HG02610 (cell line): Measurements from ENCODE around the gene ATG16L1.

Experiments
- ATAC-seq: cut with Tn5 transposase; IDR thresholded peaks from one replicate; pipeline ENCODE4 v1.9.1; 2021; ENCODE audit warnings: mild to moderate bottlenecking, moderate library complexity; ENCODE audit not compliant: unreplicated experiment

ATG16L1 gene

DNA sequence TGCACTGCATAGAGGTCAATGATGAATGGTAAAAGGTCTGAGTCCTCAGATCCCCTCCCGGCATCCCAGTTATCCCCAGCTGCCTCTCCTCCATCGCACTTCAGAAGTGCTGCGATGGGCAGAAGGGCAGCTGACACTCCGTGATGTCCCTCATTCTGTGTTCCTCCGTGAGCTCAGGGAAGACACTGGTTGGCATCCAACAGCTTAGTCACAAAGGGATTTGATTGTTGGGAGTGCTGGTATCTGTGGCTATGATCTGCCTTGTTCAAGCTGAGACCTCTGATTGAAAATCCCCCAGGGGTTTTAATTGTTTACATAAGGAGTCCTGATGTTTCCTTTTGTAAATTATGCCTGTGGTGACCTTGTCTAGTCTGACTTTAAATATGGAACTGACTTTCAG lies 37.2 kb downstream of the ATG16L1 start:
- ATAC-seq = no peak

DNA sequence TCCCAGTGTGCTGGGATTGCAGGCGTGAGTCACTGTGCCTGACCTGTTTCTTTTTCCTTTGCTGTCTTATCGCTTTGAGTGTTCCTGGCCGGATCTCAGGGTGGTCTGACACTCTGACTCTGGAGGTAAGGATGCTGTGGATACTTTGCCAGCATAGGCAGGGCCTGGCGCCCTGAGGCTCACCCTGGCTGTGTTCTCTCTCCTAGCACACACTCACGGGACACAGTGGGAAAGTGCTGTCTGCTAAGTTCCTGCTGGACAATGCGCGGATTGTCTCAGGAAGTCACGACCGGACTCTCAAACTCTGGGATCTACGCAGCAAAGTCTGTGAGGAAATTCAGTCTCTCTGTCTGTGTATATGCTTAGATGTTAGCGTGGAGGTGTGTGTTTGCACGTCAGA lies 38.2 kb downstream of the ATG16L1 start:
- ATAC-seq = no peak

- no peak for ATAC-seq
Measured at GRCh38 chr2:233290051-233290845, 38.8 kb downstream of the ATG16L1 start.

DNA sequence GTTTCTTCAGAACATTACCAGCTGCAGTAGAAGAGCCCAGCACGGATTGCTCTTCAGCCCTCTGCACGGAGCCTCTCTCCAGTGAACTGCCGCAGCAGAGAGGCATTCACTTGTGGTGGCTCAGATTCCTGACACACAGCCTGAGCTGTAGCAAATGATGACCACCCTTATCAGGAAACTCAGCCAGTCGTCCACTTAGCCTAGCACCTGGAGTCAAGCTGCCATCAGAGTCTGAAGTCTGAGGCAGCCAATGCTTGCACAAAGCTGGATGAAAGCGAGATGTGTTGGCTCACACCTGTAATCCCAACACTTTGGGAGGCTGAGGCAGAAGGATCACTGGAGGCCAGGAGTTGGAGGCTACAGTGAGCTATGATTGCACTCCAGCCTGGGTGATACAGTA lies 44.4 kb downstream of the ATG16L1 start:
- ATAC-seq = no peak

DNA sequence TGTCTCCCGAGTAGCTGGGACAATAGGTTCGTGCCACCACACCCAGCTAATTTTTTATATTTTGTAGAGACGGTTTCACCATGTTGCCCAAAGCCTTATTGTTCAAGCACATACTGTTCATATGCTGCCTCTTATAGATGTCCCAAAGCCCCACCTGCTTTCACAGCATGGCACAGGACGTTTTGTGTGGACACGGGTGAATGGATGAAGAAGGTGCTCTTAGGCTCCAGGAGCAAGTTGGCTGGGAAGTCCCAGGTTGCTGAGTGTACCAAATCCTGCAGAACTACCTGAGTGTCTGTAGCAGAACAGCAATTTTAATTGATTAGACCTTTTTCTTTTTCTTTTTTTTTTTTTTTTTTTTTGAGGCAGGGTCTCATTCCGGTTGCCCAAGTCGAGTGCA lies 45.6 kb downstream of the ATG16L1 start:
- no peak for ATAC-seq

GRCh38 chr2:233300401-233300800 lies 48.9 kb downstream of the ATG16L1 start:
- ATAC-seq = no peak

DNA sequence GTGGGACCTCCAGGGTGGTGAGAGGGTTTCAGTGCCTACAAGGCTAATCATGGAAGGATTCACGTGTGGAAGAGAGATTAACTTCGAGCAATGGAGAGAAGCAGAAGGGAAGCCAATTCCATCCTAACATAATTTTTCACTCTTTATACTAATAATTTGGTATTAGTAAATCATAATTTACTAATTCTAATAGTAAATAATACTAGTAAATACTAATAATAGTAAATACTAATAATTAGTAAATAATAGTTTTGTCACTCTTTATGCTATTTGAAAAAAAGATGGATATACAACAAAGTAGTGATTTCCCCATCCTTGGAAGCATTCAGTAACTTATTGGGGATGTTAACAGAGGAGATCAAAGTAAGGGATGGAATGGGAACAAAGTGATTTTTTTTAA lies 49.8 kb downstream of the ATG16L1 start:
- ATAC-seq = no peak

DNA sequence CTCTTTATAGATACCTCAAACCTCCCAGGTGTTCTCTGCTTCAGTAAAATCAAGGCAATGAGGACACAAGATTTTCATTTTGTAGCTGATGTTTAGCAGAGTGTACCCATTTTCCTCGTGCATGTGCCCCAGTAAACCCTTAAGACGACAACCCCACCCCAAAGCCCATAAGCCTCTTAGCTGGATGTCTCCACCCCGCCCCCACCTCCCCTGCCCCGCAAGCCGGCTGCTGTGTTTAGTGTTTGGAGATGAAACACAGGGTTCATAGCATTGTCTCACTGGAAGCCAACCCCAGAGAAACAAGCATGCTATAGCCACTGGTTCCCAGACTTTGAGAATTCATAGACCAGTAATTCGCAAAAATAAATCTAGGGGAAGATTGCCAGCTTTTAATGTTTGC lies 50.3 kb downstream of the ATG16L1 start:
- no peak for ATAC-seq

GRCh38 chr2:233303252-233303651 lies 51.8 kb downstream of the ATG16L1 start:
- no peak for ATAC-seq

DNA sequence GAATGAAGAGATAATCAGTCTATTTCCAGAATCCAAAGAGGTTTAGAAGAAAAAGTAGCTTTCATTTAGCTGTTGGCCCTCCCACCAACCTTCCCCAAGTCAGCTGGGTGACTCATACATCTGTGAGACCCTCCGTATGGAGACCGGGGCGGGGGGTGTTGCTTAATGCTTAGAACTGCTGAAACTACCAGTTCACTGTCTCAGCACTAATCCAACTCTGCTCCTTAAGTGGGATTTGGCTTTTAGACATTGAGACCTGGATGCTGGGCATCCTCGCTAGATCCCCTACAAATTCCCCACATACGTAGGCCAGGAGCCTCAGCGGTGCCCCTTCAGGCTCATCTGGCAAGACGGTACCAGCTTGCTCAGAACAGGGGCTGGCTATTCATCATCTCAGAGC lies 56.1 kb downstream of the ATG16L1 start, which contains the start of gene SAG:
TSS of gene SAG (plus strand) at position 252 of the 400 bp plus-strand sequence. CDS start 1,374 bp downstream, outside the sequence.
- ATAC-seq = no peak

GRCh38 chr2:233311241-233311926 lies 59.9 kb downstream of the ATG16L1 start:
- ATAC-seq = no peak

DNA sequence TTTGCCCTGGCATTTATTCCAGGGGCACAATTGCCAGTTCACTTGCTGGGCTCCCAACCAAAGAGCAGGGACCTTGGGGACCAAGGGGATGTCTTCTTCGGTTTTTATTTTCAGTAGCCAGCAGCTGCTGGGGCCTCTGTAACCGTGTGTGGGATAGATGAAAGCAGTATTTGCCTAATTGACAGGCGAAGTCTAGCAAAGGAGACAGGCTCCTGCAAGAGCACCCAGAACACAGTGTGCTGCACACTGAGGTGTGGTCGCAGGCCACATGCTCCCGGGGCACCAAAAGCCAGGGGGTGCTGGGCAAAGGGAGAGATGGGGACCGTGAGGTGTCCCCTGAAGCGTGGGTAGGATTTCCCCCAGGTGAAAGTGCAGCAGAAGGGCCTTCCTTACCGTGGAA lies 61.4 kb downstream of the ATG16L1 start:
- no peak for ATAC-seq

DNA sequence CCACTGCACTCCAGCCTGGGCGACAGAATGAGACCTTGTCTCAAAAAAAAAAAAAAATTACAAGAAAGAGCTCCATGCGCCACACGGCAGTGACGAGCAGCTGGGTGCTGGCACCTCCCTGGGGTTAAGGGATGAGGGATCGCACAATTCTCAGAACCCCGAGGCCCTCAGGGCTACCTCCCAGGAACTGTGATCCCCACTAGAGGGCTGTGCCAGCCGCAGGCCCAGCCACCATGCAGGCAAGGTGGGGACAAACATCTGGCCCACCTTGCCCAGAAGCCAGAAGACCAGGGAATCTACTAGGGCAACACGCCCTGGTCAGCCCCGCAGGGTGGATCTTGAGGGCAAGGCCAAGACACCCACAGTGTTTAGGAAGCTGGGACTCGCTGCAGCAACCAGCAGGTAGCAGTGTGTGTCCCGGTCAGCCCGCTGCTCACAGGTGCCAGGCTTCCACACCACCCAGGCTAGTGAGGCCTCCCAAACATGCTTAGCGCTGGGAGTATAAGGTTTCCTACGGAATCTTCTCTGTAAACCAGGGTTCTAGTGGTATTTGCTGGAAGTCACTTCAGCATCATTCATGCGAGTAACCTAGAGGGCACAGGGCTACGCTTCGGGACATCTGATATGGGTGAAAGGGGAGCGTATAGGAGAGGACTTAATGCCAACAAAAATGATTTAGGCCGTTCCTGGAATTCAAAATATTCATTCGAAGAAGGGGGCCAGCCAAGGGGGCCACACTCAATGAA lies 62.9 kb downstream of the ATG16L1 start:
- no peak for ATAC-seq

GRCh38 chr2:233317196-233317943 lies 65.9 kb downstream of the ATG16L1 start:
- ATAC-seq = no peak

DNA sequence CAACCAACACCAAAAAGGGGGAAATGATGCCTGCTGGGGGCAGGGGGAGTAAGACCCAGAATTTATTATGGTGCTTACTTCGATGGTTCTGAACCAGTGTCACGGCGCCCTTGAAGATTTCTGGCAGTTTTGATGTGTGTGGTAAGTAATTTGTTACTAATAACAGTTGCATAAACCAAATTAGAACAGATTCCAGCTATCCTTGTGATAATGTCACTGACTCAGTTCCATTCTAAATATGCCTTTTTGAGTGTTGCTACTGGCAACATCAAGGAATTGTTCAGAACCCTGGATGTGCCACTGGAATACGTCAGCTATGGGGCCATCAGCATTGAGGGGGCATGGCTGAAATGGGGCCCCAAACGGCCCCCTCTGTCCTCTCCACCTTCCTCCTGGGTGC lies 67.8 kb downstream of the ATG16L1 start:
- ATAC-seq = no peak

- ATAC-seq = no peak
Measured at GRCh38 chr2:233320470-233320869, 69.0 kb downstream of the ATG16L1 start.

GRCh38 chr2:233321166-233321565 lies 69.7 kb downstream of the ATG16L1 start:
- no peak for ATAC-seq

DNA sequence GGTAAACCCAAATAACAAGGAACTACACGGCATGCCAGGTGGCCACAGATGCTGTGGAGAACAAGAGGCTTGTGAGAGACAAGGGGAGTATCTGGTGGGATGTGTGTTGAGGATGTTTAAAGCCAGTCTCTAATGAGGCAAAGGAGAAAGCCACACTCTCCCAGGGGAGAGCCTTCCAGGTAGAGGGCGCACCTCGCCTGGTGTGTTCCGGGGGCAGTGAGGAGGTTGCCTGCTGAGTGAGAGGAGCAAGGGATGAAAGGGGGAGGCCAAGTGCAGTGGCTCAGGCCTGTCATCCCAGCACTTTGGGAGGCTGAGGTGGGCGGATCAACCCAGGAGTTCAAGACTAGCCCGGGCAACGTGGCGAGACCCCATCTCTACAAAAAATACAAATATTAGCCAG lies 72.4 kb downstream of the ATG16L1 start:
- ATAC-seq = no peak

GRCh38 chr2:233325256-233325655 lies 73.8 kb downstream of the ATG16L1 start:
- no peak for ATAC-seq

DNA sequence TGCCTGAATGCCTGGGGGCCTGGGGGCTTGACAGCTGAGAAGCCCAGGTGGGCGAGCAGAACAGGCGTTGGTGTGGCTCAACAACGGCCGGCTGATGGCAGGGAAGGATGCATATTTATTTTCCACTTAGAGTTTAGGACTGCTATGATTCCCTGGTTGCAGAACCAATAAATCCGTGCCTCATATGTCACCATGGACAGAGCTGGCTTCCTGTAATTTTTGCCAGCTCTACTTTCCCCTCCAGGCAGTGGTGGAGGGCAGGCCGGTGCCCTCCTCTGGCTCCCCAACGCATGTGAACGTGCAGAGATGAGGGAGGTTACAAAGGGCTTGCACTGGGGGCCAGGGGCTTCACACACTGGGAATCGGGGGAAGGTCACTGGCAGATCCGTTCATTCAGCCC lies 74.3 kb downstream of the ATG16L1 start:
- no peak for ATAC-seq

GRCh38 chr2:233326500-233326899 lies 75.0 kb downstream of the ATG16L1 start:
- no peak for ATAC-seq
